GM12878 (cell line): ENCODE data around the gene RIMS1. TPM values are rescaled to one million over a fixed set of nuclear protein-coding genes. Genes with fewer than 3 reads are reported as not detected.

Experiments used
- ATAC-seq: fragments of 200-7000 bp; cut with Tn5 transposase; 3 replicates; pipeline ENCODE4 v1.9.1; 2020; ENCODE audit warnings: mild to moderate bottlenecking, moderate library complexity
- BruUV-seq: library from RNA; stranded (reverse); fragments of 400-500 nt; replicated peaks from 2 replicates; lab custom pipeline; 2021; lab: Mats Ljungman, UMichigan
- CTCF ChIA-PET: fragments of 300-600 bp; sonication (Branson Sonifier 250); formaldehyde crosslinking; extraction: SDS; loops from one replicate; lab custom pipeline; 2021; ENCODE audit warnings: inconsistent platforms; lab: Yijun Ruan, JAX
- POLR2A ChIA-PET: fragments of 350-600 bp; formaldehyde crosslinking; extraction: SDS; loops from one replicate; lab custom pipeline; 2021; ENCODE audit warnings: inconsistent platforms; lab: Charles Lee
- RAD21 ChIA-PET: fragments of 300-600 bp; sonication (Branson Sonifier 250); formaldehyde crosslinking; loops from one replicate; lab custom pipeline; 2023; ENCODE audit warnings: antibody characterized with exemption; ENCODE audit not compliant: unreplicated experiment; lab: Charles Lee
- SMC1A ChIA-PET: fragments of 300-600 bp; sonication (Branson Sonifier 250); formaldehyde crosslinking; loops from one replicate; lab custom pipeline; 2023; ENCODE audit not compliant: unreplicated experiment, uncharacterized antibody; lab: Charles Lee
- DNase-seq: peaks from one replicate; pipeline ENCODE4 v3.0.0-alpha.2; 2011; ENCODE audit warnings: low read depth, low spot score
- FAIRE-seq: peaks from 3 replicates; lab custom pipeline; 2011; peaks lifted over from hg19 to GRCh38; lab: Jason Lieb, UNC
- H2AFZ ChIP-seq: 2 replicates; pipeline ENCODE4 v1.6.0; 2011; ENCODE audit warnings: low read depth, low read length, control low read depth; ENCODE audit not compliant: control insufficient read depth
- H3K27ac ChIP-seq: 2 replicates; pipeline ENCODE4 v1.5.1; 2011; ENCODE audit warnings: control low read depth; ENCODE audit not compliant: control insufficient read depth, insufficient read depth
- H3K27me3 ChIP-seq, 2 experiments: replicated peaks in 1 of 2; 2 replicates each; pipeline versions ENCODE4 v1.6.0 to v1.6.1; 2011; ENCODE audit warnings: low read length in 1 of 2; ENCODE audit not compliant: control insufficient read depth in 2 of 2, insufficient read depth in 2 of 2
- H3K36me3 ChIP-seq, 2 experiments: 2 replicates each; pipeline ENCODE4 v1.5.1; 2011; ENCODE audit warnings: low read length in 1 of 2; ENCODE audit not compliant: control insufficient read depth in 2 of 2, insufficient read depth in 2 of 2
- H3K4me1 ChIP-seq: 2 replicates; pipeline ENCODE4 v1.6.1; 2011; ENCODE audit warnings: mild to moderate bottlenecking, low read length, moderate library complexity, mixed read lengths; ENCODE audit not compliant: control insufficient read depth, insufficient read depth
- H3K4me2 ChIP-seq: 2 replicates; pipeline ENCODE4 v1.6.0; 2011; ENCODE audit warnings: control low read depth; ENCODE audit not compliant: control insufficient read depth, insufficient read depth
- H3K4me3 ChIP-seq: fragments of 200-600 bp; sonication (generic); 2 replicates; pipeline ENCODE4 v1.5.1; 2016
- H3K79me2 ChIP-seq: 2 replicates; pipeline ENCODE4 v1.6.0; 2011; ENCODE audit warnings: low read length; ENCODE audit not compliant: control insufficient read depth, insufficient read depth
- H3K9ac ChIP-seq: 2 replicates; pipeline ENCODE4 v1.8.0; 2011; ENCODE audit warnings: low read length, control low read depth, mixed read lengths; ENCODE audit not compliant: control insufficient read depth, insufficient read depth
- H3K9me3 ChIP-seq: replicated peaks from 3 replicates; pipeline ENCODE4 v1.5.1; 2011; ENCODE audit warnings: mild to moderate bottlenecking, low read length; ENCODE audit not compliant: control insufficient read depth, insufficient read depth
- H4K20me1 ChIP-seq: 2 replicates; pipeline ENCODE4 v1.6.0; 2011; ENCODE audit not compliant: control insufficient read depth, insufficient read depth
- ATF7 ChIP-seq: fragments of 450-650 bp; IDR thresholded peaks from 2 replicates; pipeline ENCODE4 v1.6.1; 2016; ENCODE audit warnings: low read depth, mild to moderate bottlenecking
- BHLHE40 ChIP-seq, 2 experiments: fragments of 450-650 bp in 1 of 2; IDR thresholded peaks; 2 replicates each; pipeline ENCODE4 v1.6.1; 2011 to 2017; ENCODE audit warnings: low read depth in 2 of 2, borderline replicate concordance in 1 of 2, improper control_type of control experiment in 1 of 2, low read length in 1 of 2, mild to moderate bottlenecking in 1 of 2
- CEBPB ChIP-seq, 2 experiments: fragments of 150-350 bp in 1 of 2; IDR thresholded peaks; 2 replicates each; pipeline ENCODE4 v1.6.1; 2012 to 2014; ENCODE audit warnings: low read depth in 2 of 2, low read length in 2 of 2, borderline replicate concordance in 1 of 2, inconsistent platforms in 1 of 2
- E2F8 ChIP-seq: fragments of 450-650 bp; IDR thresholded peaks from 2 replicates; pipeline ENCODE4 v1.6.1; 2018; ENCODE audit warnings: mild to moderate bottlenecking, low read depth, moderate library complexity; ENCODE audit not compliant: partially characterized antibody
- ESRRA ChIP-seq: IDR thresholded peaks from 2 replicates; pipeline ENCODE4 v1.6.1; 2012; ENCODE audit warnings: mild to moderate bottlenecking, low read length, improper control_type of control experiment
- EZH2 ChIP-seq: IDR thresholded peaks from 2 replicates; pipeline ENCODE4 v1.6.1; 2012; ENCODE audit warnings: low read depth, mild to moderate bottlenecking, control low read depth, inconsistent platforms, low read length, borderline replicate concordance; ENCODE audit not compliant: control insufficient read depth
- FOXK2 ChIP-seq: fragments of 450-650 bp; IDR thresholded peaks from 2 replicates; pipeline ENCODE4 v1.6.1; 2017; ENCODE audit warnings: mild to moderate bottlenecking, moderate library complexity
- HCFC1 ChIP-seq: fragments of 150-350 bp; IDR thresholded peaks from 2 replicates; pipeline ENCODE4 v1.6.1; 2014; ENCODE audit warnings: low read length
- RBBP5 ChIP-seq: fragments of 200-600 bp; sonication (generic); conservative IDR thresholded peaks from 2 replicates; pipeline ENCODE4 v1.6.1; 2016
- TARDBP ChIP-seq: IDR thresholded peaks from 2 replicates; pipeline ENCODE4 v1.6.1; 2016; ENCODE audit warnings: borderline replicate concordance
- USF1 ChIP-seq: IDR thresholded peaks from 2 replicates; pipeline ENCODE4 v1.6.1; 2011; ENCODE audit warnings: borderline replicate concordance, low read depth, mild to moderate bottlenecking, moderate library complexity, mixed read lengths, low read length; ENCODE audit not compliant: insufficient read depth; ENCODE audit errors: extremely low read length
- WRNIP1 ChIP-seq: IDR thresholded peaks from 2 replicates; pipeline ENCODE4 v1.6.1; 2011; ENCODE audit warnings: low read depth, low read length, improper control_type of control experiment, borderline replicate concordance
- WGBS: methylation state at CpG from one replicate; pipeline ENCODE4 v1.1.6; 2016; ENCODE audit warnings: low lambda C conversion rate; ENCODE audit not compliant: insufficient replicate concordance, insufficient coverage; ENCODE audit errors: missing lambda C conversion rate; 5-methylcytosine and 5-hydroxymethylcytosine counted together
- in situ Hi-C: fragments of 300-500 bp; cut with MboI; formaldehyde crosslinking; loops from 9 replicates; pipeline ENCODE4 v1.14.3; 2018; ENCODE audit warnings: mixed read lengths
- intact Hi-C: fragments of 100-400 bp; cut with micrococcal nuclease; formaldehyde crosslinking; loops from one replicate; pipeline ENCODE4 v1.14.2; 2022; ENCODE audit not compliant: unreplicated experiment
- polyA plus RNA-seq, 11 experiments: library from polyadenylated mRNA; depleted of rRNA in 4 of 11; unstranded in 6 of 11; stranded (reverse) in 5 of 11; fragments of >200 nt; fragmentation: Nextera tagmentation in 4 of 11; fragmentation: Illumina TruSeq in 1 of 11; extraction: Ambion mirVana in 4 of 11; extraction: Trizol in 1 of 11; gene quantifications; 1 replicate in 1 of 11; 2 replicates in 10 of 11; pipeline versions ENCODE4 v1.2.1 to v1.2.3, GENCODE V29; 2011 to 2016; ENCODE audit warnings: inconsistent platforms in 2 of 11, missing spikeins in 2 of 11, low read depth in 1 of 11
- total RNA-seq, 4 experiments: library from RNA; depleted of rRNA in 3 of 4; stranded (reverse); fragments of >200 nt in 3 of 4; fragmentation: Illumina TruSeq in 1 of 4; extraction: Trizol in 1 of 4; gene quantifications; 2 replicates each; pipeline versions ENCODE4 v1.2.1 to v1.2.3, GENCODE V29; 2013 to 2021
- TF ChIP-seq, protein P1 (sequence below): fragments of 450-650 bp; IDR thresholded peaks from 2 replicates; pipeline ENCODE4 v1.6.1; 2017; ENCODE audit warnings: antibody characterized with exemption, mild to moderate bottlenecking, moderate library complexity

RIMS1 gene
- total and polyA plus RNA-seq, 10 of the 15 experiments (the other 5 are each of a cell fraction or from before 2014, with no cell fraction given): 0.05 to 0.76 (median 0.23) TPM

DNA sequence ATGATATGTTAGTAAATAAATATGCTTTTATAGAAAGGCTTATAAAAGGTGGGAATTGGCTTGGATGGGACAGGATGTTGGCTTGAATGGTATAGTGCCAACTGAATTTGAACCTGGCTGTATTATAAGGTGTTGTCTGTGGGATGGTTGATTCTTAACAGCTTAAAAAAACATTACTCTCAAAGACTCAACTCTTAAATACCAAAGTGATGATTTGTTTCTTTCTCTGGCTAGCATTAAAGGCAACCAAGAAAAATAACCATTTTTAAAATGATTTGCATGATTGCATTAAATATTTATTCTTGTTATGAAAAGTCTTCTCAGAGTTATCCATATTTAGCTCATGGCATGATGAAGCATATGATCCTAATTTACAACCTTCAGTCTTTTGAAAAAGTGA lies 216.2 kb downstream of the RIMS1 start:
- FAIRE-seq (no peak), ATAC-seq (no peak), DNase-seq (no peak)
- CTCF ChIA-PET: no interaction called here
- intact Hi-C loops (no loop called here), in situ Hi-C loops (no loop called here)
- TF ChIP-seq USF1 (no peak), TARDBP (no peak), FOXK2 (no peak), EZH2 (no peak)
- BruUV-seq: no TSS peak
- H3K79me2 ChIP-seq: no peaks in the 10 kb centered on the region
- no peak overlapping the region for H3K4me2 ChIP-seq
- H4K20me1 ChIP-seq: no peaks in the 10 kb centered on the region
- H3K9ac ChIP-seq: no peak overlapping the region
- H3K4me1 ChIP-seq: no peaks in the 10 kb centered on the region
- no peak overlapping the region for H3K27ac ChIP-seq
- no peak overlapping the region for H2AFZ ChIP-seq
- RAD21 ChIA-PET: no interaction called here
- SMC1A ChIA-PET: no interaction called here
- H3K36me3 ChIP-seq: no peaks in the 10 kb centered on the region
- POLR2A ChIA-PET: no interaction called here
- no peaks in the 10 kb centered on the region for H3K27me3 ChIP-seq
- no peaks in the 10 kb centered on the region for H3K9me3 ChIP-seq
- no peak overlapping the region for H3K4me3 ChIP-seq

GRCh38 chr6:72111611-72112010 lies 225.3 kb downstream of the RIMS1 start:
- Histone ChIP-seq H3K4me3 (no peak overlapping the region), H3K4me2 (no peak overlapping the region), H4K20me1 (no peaks in the 10 kb centered on the region), H3K4me1 (no peaks in the 10 kb centered on the region), H3K79me2 (no peaks in the 10 kb centered on the region), H3K27ac (no peak overlapping the region), H3K9me3 (no peaks in the 10 kb centered on the region), H3K27me3 (no peaks in the 10 kb centered on the region), H3K36me3 (no peaks in the 10 kb centered on the region), H3K9ac (no peak overlapping the region), H2AFZ (no peak overlapping the region)
- in situ Hi-C loops: no loop called here
- no peak for ATAC-seq
- SMC1A ChIA-PET: no interaction called here
- RAD21 ChIA-PET: no interaction called here
- WGBS: 0% methylated on average over 2 of the region's 2 CpGs
- CTCF ChIA-PET: interaction anchor here (0.9 kb wide), 1 partner anchor 69 kb away, joined by 4 read pairs; no protein-coding TSS in a partner anchor
- intact Hi-C loops: no loop called here
- BruUV-seq: no TSS peak
- DNase-seq: no peak
- FAIRE-seq: no peak
- POLR2A ChIA-PET: no interaction called here
- no peak for TF ChIP-seq HCFC1
- TF ChIP-seq, protein P1, sequence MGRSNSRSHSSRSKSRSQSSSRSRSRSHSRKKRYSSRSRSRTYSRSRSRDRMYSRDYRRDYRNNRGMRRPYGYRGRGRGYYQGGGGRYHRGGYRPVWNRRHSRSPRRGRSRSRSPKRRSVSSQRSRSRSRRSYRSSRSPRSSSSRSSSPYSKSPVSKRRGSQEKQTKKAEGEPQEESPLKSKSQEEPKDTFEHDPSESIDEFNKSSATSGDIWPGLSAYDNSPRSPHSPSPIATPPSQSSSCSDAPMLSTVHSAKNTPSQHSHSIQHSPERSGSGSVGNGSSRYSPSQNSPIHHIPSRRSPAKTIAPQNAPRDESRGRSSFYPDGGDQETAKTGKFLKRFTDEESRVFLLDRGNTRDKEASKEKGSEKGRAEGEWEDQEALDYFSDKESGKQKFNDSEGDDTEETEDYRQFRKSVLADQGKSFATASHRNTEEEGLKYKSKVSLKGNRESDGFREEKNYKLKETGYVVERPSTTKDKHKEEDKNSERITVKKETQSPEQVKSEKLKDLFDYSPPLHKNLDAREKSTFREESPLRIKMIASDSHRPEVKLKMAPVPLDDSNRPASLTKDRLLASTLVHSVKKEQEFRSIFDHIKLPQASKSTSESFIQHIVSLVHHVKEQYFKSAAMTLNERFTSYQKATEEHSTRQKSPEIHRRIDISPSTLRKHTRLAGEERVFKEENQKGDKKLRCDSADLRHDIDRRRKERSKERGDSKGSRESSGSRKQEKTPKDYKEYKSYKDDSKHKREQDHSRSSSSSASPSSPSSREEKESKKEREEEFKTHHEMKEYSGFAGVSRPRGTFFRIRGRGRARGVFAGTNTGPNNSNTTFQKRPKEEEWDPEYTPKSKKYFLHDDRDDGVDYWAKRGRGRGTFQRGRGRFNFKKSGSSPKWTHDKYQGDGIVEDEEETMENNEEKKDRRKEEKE: no peak
- TF ChIP-seq CEBPB (IDR thresholded peaks at IDR 0.05; ENCODE audit: borderline replicate concordance in 1 of 2, low read depth in 2 of 2, low read length in 2 of 2): no peak
- TF ChIP-seq ESRRA: no peak
- no peak for TF ChIP-seq RBBP5
- no peak for TF ChIP-seq BHLHE40 (IDR thresholded peaks at IDR 0.05; ENCODE audit: borderline replicate concordance in 1 of 2, low read depth in 2 of 2, low read length in 1 of 2)
- TF ChIP-seq WRNIP1: no peak
- TF ChIP-seq ATF7: no peak
- TF ChIP-seq E2F8: no peak
